Measurements from ENCODE around the gene PAK5. TPM values are rescaled to one million over a fixed set of nuclear protein-coding genes. Genes with fewer than 3 reads are reported as not detected.

PAK5 gene
- total and polyA plus RNA-seq, 4 donors: 0.03 to 0.51 (median 0.16) TPM

DNA sequence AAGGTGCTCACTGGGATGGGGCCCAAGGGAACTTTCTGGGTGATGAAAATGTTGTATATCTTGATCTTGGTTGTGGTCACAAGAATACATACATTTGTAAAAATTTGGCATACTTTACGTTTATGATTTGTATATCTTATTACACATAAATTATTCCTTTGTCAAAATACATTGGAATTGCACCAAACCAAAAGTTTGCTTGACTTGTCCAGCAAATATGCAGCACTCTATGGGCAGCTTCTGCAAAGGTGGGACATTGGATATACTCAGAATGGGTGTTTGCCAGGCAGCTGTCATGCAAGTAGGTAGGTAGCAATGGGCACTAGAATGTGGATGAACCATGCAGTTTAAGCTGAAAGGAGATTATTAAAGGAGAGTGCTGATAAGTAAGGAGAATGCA is 246.5 kb downstream of the PAK5 start:
- no peak overlapping the region for H3K4me3 ChIP-seq
- no peak overlapping the region for H3K9ac ChIP-seq (ENCODE audit: insufficient read depth in 1 of 2, low read length in 2 of 2)
- WGBS, 2 donors: 55 to 76% methylated on average over 1 of the region's 1 CpG
- no peak for TF ChIP-seq CTCF (IDR thresholded peaks at IDR 0.05; ENCODE audit: control extremely low read depth, extremely low read depth)
- ATAC-seq (ENCODE audit: insufficient read depth, low FRiP score) (no peak), DNase-seq (no peak)
- no peaks in the 10 kb centered on the region for H3K9me3 ChIP-seq (ENCODE audit: control insufficient read depth in 4 of 4, insufficient read depth in 3 of 4, low read length in 3 of 4)
- H3K36me3 ChIP-seq (ENCODE audit: control insufficient read depth in 4 of 4, insufficient read depth in 4 of 4, low read length in 4 of 4): no peaks in the 10 kb centered on the region
- H3K27ac ChIP-seq (ENCODE audit: low read depth in 1 of 2, low read length in 1 of 2): no peak overlapping the region
- peaks cover 0 to 2% (median 0%) of the 10 kb centered on the region in 3 donors for H3K27me3 ChIP-seq (ENCODE audit: control insufficient read depth in 3 of 3, insufficient read depth in 3 of 3, low read length in 2 of 3)
- no peaks in the 10 kb centered on the region for H3K4me1 ChIP-seq (ENCODE audit: control insufficient read depth in 5 of 5, insufficient read depth in 5 of 5, low read length in 5 of 5)

DNA sequence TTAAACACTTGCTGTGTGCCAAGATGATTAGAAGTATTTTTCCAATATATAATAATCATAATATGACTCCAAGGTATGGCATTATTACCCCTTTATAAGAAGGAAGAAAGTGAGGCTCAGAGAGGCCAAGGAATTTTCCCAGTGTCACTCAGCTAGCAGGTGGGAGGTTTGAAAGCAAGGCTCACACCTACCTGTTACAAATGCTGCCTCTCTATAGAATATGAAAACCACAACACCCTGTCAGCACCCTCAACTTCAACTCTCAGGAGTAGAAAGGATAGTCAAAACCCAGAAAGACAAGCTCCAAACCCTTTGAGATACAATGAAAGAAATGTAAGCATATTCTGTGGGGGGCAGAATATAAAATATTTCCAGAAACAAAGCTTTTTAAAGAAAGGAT is 247.8 kb downstream of the PAK5 start:
- TF ChIP-seq CTCF (IDR thresholded peaks at IDR 0.05; ENCODE audit: control extremely low read depth, extremely low read depth): no peak
- Histone ChIP-seq H3K27ac (ENCODE audit: low read depth in 1 of 2, low read length in 1 of 2) (no peak overlapping the region), H3K4me3 (no peak overlapping the region), H3K9ac (ENCODE audit: insufficient read depth in 1 of 2, low read length in 2 of 2) (no peak overlapping the region), H3K9me3 (ENCODE audit: control insufficient read depth in 4 of 4, insufficient read depth in 3 of 4, low read length in 3 of 4) (no peaks in the 10 kb centered on the region), H3K36me3 (ENCODE audit: control insufficient read depth in 4 of 4, insufficient read depth in 4 of 4, low read length in 4 of 4) (no peaks in the 10 kb centered on the region), H3K4me1 (ENCODE audit: control insufficient read depth in 5 of 5, insufficient read depth in 5 of 5, low read length in 5 of 5) (no peaks in the 10 kb centered on the region), H3K27me3 (ENCODE audit: control insufficient read depth in 3 of 3, insufficient read depth in 3 of 3, low read length in 2 of 3) (peaks cover 0 to 2% (median 0%) of the 10 kb centered on the region in 3 donors)
- DNase-seq (no peak), ATAC-seq (ENCODE audit: insufficient read depth, low FRiP score) (no peak)

DNA sequence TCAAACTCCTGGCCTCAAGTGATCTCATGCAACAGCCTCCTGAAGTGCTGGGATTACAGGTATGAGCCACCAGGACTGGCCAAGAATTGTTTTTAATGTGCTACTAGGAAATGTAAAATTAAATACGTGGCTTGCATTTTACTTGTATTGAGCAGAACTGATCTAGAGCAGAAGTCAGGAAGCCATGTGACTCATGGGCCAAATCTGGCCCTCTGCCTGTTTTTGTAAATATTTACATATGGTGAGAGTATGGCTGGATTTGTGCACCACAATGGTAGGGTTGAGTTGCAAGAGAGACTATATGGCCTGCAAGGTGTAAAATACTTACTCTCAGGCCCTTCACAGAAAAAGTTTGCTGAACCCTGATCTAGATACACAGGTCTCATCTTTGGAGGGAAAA is 248.7 kb downstream of the PAK5 start:
- TF ChIP-seq CTCF (IDR thresholded peaks at IDR 0.05; ENCODE audit: control extremely low read depth, extremely low read depth): no peak
- Histone ChIP-seq H3K4me3 (no peak overlapping the region), H3K4me1 (ENCODE audit: control insufficient read depth in 5 of 5, insufficient read depth in 5 of 5, low read length in 5 of 5) (no peaks in the 10 kb centered on the region), H3K36me3 (ENCODE audit: control insufficient read depth in 4 of 4, insufficient read depth in 4 of 4, low read length in 4 of 4) (no peaks in the 10 kb centered on the region), H3K9ac (ENCODE audit: insufficient read depth in 1 of 2, low read length in 2 of 2) (no peak overlapping the region), H3K27me3 (ENCODE audit: control insufficient read depth in 3 of 3, insufficient read depth in 3 of 3, low read length in 2 of 3) (peaks cover 0 to 2% (median 0%) of the 10 kb centered on the region in 3 donors), H3K9me3 (ENCODE audit: control insufficient read depth in 4 of 4, insufficient read depth in 3 of 4, low read length in 3 of 4) (no peaks in the 10 kb centered on the region), H3K27ac (ENCODE audit: low read depth in 1 of 2, low read length in 1 of 2) (no peak overlapping the region)
- WGBS, 2 donors: 59 to 76% methylated on average over 1 of the region's 1 CpG
- no peak for ATAC-seq (ENCODE audit: insufficient read depth, low FRiP score)
- no peak for DNase-seq

- H3K4me3 ChIP-seq: no peak overlapping the region
These were observed 250.2 kb downstream of the PAK5 start for GRCh38 chr20:9588706-9589105.

More at GRCh38 chr20:9588706-9589105, 250.2 kb downstream of the PAK5 start:
- ATAC-seq (ENCODE audit: insufficient read depth, low FRiP score) (no peak), DNase-seq (no peak)
- TF ChIP-seq CTCF (IDR thresholded peaks at IDR 0.05; ENCODE audit: control extremely low read depth, extremely low read depth): no peak
- 48 to 74% methylated on average over 1 of the region's 1 CpG for WGBS, 2 donors
- Histone ChIP-seq H3K4me1 (ENCODE audit: control insufficient read depth in 5 of 5, insufficient read depth in 5 of 5, low read length in 5 of 5) (no peaks in the 10 kb centered on the region), H3K9ac (ENCODE audit: insufficient read depth in 1 of 2, low read length in 2 of 2) (no peak overlapping the region), H3K27me3 (ENCODE audit: control insufficient read depth in 3 of 3, insufficient read depth in 3 of 3, low read length in 2 of 3) (peaks cover 0 to 2% (median 0%) of the 10 kb centered on the region in 3 donors), H3K27ac (ENCODE audit: low read depth in 1 of 2, low read length in 1 of 2) (no peak overlapping the region), H3K9me3 (ENCODE audit: control insufficient read depth in 4 of 4, insufficient read depth in 3 of 4, low read length in 3 of 4) (no peaks in the 10 kb centered on the region), H3K36me3 (ENCODE audit: control insufficient read depth in 4 of 4, insufficient read depth in 4 of 4, low read length in 4 of 4) (no peaks in the 10 kb centered on the region)
